GM20431 (cell line): ENCODE measurements around the gene CIBAR2.
"Not testable (repeated sequence)": the region's sequence is repeated elsewhere in the genome, so short reads cannot be mapped to it uniquely, and the experiment has no call there.

Experiments used
- in situ Hi-C: fragments of 300-500 bp; cut with MseI, MboI; formaldehyde crosslinking; loops from one replicate; pipeline ENCODE4 v1.15.0; 2020; ENCODE audit warnings: low sequenced_read_pairs; ENCODE audit not compliant: unreplicated experiment

Gene CIBAR2

DNA sequence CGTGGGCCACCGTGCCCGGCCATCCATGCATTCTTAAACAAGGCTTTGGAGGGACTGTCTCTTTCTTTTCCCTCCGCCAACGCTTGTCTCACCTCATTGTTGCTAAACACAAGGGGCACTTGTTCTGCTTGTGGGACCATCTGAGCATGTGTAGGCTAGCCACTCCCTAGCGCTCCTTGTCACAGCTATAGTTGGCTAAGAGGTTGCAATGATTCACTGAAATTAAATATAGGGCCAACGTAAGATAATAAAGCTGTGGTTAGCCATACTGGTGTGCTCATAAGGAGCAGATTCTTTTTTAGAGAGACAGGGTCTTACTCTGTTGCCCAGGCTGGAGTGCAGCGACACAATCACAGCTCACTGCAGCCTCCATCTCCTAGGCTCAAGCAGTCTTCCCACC, 43.5 kb downstream of the CIBAR2 start:
- in situ Hi-C loops = no loop called here

DNA sequence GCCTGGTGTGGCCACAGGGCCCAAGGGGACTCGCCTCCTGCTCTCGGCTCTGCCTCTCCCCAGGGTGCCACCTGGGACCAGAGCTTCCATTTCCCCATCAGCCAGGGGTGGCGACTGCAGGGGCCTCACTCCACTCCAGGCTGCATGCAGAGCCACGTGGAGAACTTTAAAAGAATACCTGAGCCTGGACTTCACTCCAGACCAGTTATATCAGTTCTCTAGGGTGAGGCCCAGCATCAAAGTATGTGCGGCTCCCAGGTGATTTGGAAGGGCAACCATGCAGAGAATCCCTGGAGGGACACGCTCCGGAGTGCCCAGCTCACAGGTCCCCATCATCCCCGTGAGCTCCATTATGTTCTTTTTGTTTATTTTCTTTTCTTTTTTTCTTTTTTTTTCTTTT, 44.8 kb downstream of the CIBAR2 start:
- in situ Hi-C loops = no loop called here

DNA sequence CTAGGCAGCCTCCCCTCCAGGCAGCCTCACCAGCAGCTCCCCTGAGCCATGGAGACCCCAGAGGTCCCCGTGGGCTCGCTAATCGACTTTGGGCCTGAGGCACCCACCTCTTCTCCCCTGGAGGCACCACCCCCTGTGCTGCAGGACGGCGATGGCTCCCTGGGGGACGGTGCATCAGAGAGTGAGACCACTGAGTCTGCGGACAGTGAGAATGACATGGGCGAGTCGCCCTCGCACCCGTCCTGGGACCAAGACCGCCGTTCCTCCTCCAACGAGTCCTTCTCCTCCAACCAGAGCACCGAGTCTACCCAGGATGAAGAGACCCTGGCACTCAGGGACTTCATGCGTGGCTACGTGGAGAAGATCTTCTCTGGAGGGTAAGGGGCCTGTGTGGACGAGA, 45.2 kb downstream of the CIBAR2 start:
- in situ Hi-C loops = no loop called here

DNA sequence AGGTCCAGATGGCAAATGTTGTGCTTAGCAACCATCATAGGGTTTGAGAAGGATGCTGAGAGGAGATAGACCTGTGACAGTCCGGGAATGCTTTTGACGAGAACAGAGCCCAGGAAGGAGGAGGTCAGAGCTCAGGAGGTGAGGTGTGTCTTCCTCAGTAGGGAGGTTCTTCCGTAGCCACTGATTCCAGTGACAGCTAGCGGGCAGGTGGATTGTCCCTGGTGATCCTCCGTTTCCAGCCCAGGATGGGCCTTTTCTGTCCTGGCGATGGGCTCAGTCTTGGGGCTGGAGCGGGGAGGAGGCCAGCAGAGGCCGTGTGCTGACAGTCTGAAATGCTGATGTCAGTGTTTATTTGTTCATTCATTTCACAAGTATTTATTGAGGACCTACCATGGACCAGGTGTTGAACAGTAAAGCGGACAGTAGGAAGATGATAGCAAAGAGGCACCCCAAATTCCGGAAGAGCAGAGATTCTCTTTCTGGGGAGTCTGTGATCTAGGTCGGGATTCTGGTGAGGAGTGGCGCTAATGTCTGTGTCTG, 45.9 kb downstream of the CIBAR2 start:
- in situ Hi-C loops = no loop called here

DNA sequence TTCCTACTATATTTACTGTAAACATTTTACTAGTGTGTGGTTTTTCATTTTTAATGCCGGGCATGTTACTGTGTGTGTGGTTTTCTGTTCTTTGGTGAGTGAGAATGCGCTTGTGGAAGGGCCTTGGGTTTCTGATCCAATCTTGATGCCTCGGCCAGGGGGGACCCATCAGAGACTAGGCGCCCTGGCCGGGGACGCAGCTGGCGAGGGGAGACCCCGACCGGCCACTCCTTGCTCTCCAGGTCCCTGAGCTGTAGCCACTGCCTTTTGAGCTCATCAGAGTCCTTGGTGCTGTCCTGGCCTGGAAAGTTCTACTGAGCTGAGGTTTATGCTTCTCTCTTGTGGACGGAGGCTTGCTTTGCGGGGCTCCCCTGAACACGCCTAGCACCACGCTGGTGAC, 47.2 kb downstream of the CIBAR2 start:
- in situ Hi-C loops = no loop called here

DNA sequence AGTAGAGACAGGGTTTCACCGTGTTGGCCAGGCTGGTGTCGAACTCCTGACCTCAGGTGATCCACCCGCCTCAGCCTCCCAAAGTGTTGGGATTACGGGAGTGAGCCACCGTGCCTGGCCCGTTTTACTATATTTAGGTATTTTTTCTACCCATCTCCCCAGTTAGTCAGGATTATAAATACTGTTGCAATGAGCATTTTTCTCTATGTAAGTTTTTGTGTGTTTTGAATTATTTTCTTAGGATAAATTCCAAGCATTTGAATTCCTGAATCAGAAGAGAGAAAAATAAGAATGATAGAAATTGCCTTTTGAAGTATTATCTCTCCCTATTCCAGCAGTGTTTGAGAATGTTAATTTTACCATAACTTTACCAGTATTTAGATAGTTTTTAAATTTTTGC, 48.1 kb downstream of the CIBAR2 start:
- in situ Hi-C loops = no loop called here

DNA sequence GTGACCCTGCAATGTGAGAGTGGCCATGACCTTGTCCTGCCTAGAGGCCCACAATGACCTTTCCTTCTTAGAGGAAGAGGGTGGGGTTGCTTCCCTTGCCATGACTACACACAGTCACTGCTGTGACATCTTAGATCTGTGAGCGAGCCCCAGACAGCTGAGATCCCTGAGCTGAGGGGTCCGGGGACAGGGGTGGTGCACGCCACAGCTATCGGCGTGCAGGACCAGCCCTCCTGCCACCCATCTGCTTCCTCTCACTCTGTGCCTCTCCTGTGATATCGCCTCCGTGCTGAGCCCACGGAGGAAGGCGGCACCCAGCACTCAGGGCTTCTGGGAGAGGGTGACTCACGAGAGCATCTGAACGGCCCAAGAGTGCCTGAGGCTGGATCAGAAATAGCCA, 49.4 kb downstream of the CIBAR2 start:
- in situ Hi-C loops = no loop called here

DNA sequence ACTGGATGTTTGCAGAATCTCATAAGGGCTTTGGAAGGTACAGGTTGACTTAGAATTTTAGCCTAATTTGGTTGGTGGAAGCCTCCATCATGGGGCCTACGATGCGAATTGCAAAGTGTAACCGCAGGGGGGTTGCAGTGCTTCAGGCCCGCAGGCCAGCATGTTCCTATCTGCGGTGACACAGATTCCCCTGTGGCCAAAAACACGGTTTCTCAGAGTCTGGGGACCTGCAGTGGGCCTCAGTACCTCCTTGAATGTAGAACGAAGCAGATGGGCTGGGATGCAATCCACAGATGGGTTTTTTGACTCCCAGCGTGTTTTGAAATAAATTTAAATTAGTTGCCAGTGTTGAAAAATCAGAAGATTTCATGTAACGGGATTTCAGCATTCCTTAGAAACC, 49.9 kb downstream of the CIBAR2 start:
- in situ Hi-C loops = no loop called here

DNA sequence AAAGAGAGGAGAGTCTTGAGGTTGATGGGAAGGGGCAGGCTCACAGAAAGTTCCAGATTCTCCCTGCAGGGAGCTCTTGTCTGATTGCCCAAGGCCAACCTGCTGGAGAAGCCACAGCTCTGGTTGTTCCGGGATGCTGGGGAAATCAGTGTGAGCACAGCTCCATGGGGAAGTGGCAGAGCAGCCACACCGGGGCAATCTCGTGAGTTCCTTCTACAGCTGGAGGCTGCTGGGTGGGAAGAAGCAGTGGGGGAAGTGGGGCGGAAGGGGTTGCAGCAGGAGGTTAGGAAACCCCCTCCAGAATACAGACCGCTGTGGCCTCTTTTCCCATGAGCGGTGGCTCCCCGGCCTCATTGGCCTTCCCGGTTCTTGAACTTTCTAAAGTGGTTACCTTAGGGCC, 50.7 kb downstream of the CIBAR2 start:
- in situ Hi-C loops = no loop called here

DNA sequence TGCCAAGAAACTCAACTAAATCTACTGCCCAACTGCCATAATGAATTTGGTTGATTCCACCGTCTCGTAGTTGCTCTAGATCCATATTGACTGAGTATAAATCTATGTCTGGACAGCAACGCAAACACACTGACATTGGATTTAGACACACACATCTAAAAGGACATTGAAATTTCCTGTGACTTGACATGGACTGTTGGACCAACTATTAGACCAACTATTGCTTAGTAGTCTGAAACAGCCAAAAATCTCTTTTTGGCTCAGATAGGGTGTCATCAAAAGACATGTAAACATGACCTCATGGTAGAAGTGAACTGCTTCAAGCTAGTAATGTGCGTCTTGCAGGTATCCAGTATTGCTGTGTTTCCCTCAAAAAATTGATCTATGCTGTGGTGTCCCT, 53.4 kb downstream of the CIBAR2 start:
- in situ Hi-C loops = no loop called here

DNA sequence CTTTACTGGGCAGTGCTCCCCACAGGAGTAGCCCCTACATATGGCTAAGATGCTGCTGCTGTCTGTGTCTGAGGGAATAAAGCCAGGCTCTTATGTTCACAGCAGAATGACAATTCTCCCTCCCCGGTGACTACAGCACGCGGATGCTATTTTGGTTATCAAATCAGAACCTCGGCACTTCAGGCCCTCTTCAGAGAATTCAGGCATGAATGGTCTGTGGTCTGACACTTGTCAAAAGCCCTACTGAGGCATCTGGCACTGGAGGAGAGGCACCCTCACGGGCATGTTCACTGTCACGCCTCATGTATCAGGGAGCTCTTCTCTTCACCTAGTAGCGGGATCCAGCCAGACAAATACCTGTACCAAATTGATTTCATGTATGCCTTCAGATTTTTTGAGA, 54.3 kb downstream of the CIBAR2 start:
- in situ Hi-C loops = no loop called here

DNA sequence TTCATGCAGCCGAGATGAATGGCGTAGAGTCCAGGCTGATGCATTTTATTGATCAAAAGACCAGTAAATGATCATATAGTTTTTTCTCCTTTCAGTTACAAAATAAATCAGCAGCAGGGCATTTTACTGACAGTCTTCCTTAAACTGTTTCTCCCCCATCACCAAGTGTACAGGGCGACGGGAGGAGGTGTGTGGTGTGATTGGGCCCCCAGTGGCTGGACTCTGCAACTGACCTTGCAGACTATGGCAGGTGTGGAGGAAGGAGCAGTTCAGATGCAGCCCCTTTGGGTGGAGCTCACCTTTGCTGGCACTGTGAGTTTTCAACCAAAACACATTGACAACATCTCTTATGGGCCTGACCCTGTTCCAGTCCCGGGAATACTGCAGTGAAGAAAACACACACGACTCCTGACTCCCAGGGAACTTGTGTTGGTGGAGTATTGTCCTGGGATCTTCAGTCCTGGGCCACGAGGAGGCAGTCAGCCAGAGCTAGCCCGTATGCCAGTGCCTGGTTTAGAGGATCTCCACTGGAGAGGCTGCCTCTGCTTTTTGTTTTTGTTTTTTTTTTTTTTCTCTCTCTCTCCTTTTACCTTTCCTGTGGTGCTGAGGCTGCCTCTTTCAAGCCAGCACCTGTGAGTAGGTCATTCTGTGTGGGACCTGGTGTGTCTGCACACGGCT, 54.9 kb downstream of the CIBAR2 start:
- in situ Hi-C loops = no loop called here

DNA sequence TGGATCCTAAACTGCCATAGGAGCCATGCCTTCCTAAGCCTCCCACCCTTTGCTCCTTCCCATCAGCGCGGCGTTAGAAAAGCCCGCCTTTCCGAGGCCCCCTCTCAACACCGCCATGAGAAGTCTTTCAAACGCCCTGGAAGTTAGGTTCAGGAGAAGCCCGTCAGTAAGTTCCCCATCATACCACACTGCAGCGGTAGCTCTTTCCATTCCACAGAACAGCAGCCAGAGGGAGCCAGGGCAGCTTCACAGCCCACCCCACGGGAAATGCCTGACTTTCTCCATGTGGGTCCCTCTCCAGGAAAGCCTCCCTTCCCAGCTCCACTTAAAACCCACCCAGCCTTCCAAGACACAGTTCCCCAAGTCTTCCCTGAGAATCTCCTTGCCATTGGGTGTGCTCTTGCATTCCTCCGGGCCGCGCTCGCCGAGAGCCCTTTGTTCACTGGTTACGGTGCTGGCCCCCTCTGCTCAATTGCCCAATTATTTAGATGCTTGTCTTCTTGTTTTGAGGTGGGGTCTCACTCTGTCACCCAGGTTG, 56.0 kb downstream of the CIBAR2 start:
- in situ Hi-C loops = no loop called here

DNA sequence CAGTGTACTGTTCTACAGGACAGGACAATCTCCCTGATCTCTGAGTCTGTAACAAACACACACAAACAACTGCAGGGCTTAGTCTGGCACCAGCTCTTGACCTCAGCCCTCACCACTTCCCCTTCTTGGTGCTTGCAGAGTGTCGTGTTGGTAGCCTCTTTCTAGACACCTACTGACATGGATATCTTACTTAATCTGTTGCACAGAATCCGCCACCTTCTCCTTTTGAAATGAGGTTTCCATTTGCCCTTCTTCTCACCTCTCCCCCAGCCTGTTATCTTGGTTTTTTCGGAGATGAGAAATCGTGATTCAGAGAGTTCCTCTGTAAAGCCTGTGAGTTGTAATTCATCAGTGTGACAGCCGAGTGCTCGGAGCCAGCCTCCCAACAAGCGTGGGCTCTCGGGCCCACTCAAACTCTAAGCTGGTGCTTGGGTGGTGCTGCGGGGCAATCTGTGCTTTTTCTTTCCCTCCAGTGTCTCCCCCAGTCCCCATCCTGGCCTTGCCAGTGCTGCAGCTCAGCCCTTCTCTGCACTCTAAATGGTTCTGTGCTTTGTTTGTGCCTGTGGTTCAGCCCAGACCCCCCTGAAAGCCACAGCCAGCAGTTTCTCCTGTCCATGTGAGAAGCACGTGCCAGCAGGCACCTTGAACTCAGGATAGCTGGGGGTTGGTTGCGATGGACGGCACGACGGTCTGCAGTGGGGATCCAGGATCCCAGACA, 56.6 kb downstream of the CIBAR2 start:
- in situ Hi-C loops = no loop called here

DNA sequence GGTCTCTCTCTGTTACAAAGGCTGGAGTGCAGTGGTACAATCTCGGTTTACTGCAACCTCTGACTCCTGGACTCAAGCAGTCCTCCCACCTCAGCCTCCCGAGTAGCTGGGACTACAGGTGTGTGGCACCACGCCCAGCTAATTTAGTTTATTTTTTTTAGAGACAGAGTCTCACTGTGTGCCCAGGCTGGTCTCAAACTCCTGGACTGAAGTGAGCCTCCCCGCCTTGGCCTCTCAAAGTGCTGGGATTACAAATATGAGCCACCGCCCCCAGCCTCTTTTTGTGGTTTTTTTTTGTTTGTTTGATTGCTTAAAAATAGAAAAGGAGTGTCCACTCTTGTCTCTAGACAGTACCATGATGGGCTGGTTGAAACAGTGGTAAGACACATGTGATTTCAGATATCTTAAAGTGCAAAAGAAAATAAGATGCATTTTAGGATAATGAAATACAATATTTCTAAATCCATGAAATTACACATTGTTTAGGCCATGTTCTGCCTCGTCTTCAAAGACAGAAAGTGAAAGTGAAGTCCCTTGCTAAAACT, 57.3 kb downstream of the CIBAR2 start:
- in situ Hi-C loops = no loop called here

DNA sequence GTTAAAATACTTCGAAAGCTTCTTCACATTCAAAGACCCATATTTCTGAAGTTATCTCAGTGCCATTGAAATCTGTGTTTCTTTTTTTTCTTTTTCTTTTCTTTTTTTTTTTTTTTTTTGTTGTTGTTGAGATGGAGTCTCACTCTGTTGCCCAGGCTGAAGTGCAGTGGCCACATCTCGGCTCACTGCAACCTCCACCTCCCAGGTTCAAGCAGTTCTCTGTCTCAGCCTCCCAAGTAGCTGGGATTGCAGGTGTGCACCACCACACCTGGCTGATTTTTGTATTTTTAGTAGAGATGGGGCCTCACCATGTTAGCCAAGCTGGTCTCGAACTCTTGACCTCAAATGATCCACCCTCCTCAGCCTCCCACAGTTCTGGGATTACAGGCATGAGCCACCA, 58.0 kb downstream of the CIBAR2 start:
- in situ Hi-C loops = not testable (repeated sequence)

DNA sequence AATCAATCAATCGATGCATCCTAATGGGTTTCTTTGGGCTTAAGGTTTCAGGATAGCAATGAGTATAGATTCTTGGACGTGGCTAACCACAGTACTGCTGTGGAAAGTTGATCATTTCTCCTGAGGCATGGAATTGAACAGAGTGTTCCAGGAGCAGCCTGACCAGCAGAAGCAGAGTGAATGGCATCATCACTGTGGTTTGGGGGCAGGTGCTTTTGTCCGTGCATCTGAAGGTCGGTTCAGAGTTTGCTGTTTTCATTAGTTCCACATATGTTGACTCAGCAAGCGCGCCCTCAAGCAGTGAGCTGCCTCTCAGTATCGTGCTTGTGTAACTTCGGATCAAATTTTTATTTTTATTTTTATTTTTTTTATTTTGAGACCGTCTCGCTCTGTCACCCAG, 59.7 kb downstream of the CIBAR2 start:
- in situ Hi-C loops = no loop called here

DNA sequence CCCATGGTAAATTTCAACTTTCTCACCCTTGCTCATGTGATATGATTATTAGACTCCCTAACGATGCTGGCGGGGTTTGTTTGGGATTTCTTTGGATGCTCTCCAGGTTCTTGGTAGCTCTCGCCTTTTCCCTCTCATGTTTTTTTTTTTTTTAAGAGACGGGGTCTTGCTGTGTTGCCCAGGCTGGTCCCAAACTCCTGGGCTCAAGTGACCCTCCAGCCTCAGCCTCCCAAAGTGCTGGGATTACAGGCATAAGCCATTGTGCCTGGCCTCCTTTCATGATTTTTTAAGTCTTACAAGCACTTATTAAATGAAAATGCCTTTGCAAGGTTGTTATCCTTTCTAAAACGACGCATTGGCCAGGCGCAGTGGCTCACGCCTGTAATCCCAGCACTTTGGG, 60.6 kb downstream of the CIBAR2 start:
- in situ Hi-C loops = no loop called here

DNA sequence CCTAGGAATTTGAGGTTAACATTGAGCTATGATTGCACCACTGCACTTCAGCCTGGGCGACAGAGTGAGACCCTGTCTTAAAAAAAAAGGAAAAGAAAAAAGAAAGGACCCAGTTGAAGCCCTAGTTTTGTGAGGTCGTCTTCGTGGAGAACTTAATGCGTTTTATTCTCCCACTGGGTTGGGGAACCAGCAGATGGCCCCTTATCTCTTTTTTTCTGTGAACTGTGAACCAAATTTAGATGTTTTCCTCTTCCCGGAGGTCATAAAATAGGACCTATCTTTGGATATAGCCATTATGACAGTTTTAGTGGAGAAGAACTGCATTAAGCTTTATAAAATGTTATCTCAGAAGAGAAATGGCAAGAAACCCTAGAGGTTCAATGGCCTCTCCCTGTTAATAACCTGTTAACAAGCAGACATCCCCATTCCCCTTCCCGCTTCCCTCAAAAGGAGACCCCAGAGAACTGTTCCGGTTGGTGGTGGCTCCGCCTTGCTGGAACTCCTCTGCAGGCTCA, 61.1 kb downstream of the CIBAR2 start:
- in situ Hi-C loops = no loop called here

DNA sequence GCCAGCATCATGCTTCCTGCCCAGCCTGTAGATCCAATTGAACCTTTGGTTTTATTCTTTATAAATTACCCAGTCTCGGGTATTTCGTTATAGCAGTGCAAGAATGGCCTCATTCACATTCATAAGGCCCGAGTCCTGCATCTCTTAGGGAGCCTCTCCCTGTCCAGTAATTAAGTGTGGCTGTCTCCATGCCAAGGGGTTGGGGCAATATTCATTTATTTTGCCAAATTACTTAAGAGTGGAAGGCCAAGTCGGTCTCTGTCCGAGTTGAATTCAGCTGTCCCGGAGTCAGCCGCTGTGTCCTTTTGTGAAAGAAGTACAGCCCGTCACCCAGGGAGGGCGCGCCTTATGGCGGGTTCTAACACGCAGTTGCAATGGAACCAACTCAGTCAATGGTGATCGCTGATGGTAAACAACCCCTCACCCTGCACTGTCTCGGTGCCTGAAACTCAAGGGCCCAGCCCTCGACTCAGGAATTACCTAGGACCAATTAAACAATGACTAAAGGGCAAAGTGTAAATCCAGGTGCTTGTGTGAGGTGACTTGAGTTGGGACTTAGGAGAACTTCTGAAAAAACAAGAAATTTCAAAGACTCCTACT, 62.5 kb downstream of the CIBAR2 start:
- in situ Hi-C loops = no loop called here
